GM12878 (cell line): Measurements from ENCODE around the gene CRB3. TPM values are rescaled to one million over a fixed set of nuclear protein-coding genes. Genes with fewer than 3 reads are reported as not detected.

Source experiments
- ATAC-seq: fragments of 200-7000 bp; cut with Tn5 transposase; 3 replicates; pipeline ENCODE4 v1.9.1; 2020; ENCODE audit warnings: mild to moderate bottlenecking, moderate library complexity
- BruUV-seq: library from RNA; stranded (reverse); fragments of 400-500 nt; replicated peaks from 2 replicates; lab custom pipeline; 2021; lab: Mats Ljungman, UMichigan
- CTCF ChIA-PET: fragments of 300-600 bp; sonication (Branson Sonifier 250); formaldehyde crosslinking; extraction: SDS; loops from one replicate; lab custom pipeline; 2021; ENCODE audit warnings: inconsistent platforms; lab: Yijun Ruan, JAX
- POLR2A ChIA-PET: fragments of 350-600 bp; formaldehyde crosslinking; extraction: SDS; loops from one replicate; lab custom pipeline; 2021; ENCODE audit warnings: inconsistent platforms; lab: Charles Lee
- RAD21 ChIA-PET: fragments of 300-600 bp; sonication (Branson Sonifier 250); formaldehyde crosslinking; loops from one replicate; lab custom pipeline; 2023; ENCODE audit warnings: antibody characterized with exemption; ENCODE audit not compliant: unreplicated experiment; lab: Charles Lee
- SMC1A ChIA-PET: fragments of 300-600 bp; sonication (Branson Sonifier 250); formaldehyde crosslinking; loops from one replicate; lab custom pipeline; 2023; ENCODE audit not compliant: unreplicated experiment, uncharacterized antibody; lab: Charles Lee
- DNase-seq: peaks from one replicate; pipeline ENCODE4 v3.0.0-alpha.2; 2011; ENCODE audit warnings: low read depth, low spot score
- FAIRE-seq: peaks from 3 replicates; lab custom pipeline; 2011; peaks lifted over from hg19 to GRCh38; lab: Jason Lieb, UNC
- H2AFZ ChIP-seq: 2 replicates; pipeline ENCODE4 v1.6.0; 2011; ENCODE audit warnings: low read depth, low read length, control low read depth; ENCODE audit not compliant: control insufficient read depth
- H3K27ac ChIP-seq: 2 replicates; pipeline ENCODE4 v1.5.1; 2011; ENCODE audit warnings: control low read depth; ENCODE audit not compliant: control insufficient read depth, insufficient read depth
- H3K27me3 ChIP-seq, 2 experiments: replicated peaks in 1 of 2; 2 replicates each; pipeline versions ENCODE4 v1.6.0 to v1.6.1; 2011; ENCODE audit warnings: low read length in 1 of 2; ENCODE audit not compliant: control insufficient read depth in 2 of 2, insufficient read depth in 2 of 2
- H3K36me3 ChIP-seq, 2 experiments: 2 replicates each; pipeline ENCODE4 v1.5.1; 2011; ENCODE audit warnings: low read length in 1 of 2; ENCODE audit not compliant: control insufficient read depth in 2 of 2, insufficient read depth in 2 of 2
- H3K4me1 ChIP-seq: 2 replicates; pipeline ENCODE4 v1.6.1; 2011; ENCODE audit warnings: mild to moderate bottlenecking, low read length, moderate library complexity, mixed read lengths; ENCODE audit not compliant: control insufficient read depth, insufficient read depth
- H3K4me2 ChIP-seq: 2 replicates; pipeline ENCODE4 v1.6.0; 2011; ENCODE audit warnings: control low read depth; ENCODE audit not compliant: control insufficient read depth, insufficient read depth
- H3K4me3 ChIP-seq: fragments of 200-600 bp; sonication (generic); 2 replicates; pipeline ENCODE4 v1.5.1; 2016
- H3K79me2 ChIP-seq: 2 replicates; pipeline ENCODE4 v1.6.0; 2011; ENCODE audit warnings: low read length; ENCODE audit not compliant: control insufficient read depth, insufficient read depth
- H3K9ac ChIP-seq: 2 replicates; pipeline ENCODE4 v1.8.0; 2011; ENCODE audit warnings: low read length, control low read depth, mixed read lengths; ENCODE audit not compliant: control insufficient read depth, insufficient read depth
- H3K9me3 ChIP-seq: replicated peaks from 3 replicates; pipeline ENCODE4 v1.5.1; 2011; ENCODE audit warnings: mild to moderate bottlenecking, low read length; ENCODE audit not compliant: control insufficient read depth, insufficient read depth
- H4K20me1 ChIP-seq: 2 replicates; pipeline ENCODE4 v1.6.0; 2011; ENCODE audit not compliant: control insufficient read depth, insufficient read depth
- ASH2L ChIP-seq: fragments of 300-600, 200-600 bp; sonication (generic); IDR thresholded peaks from 2 replicates; pipeline ENCODE4 v1.6.1; 2017; ENCODE audit warnings: low read depth, mild to moderate bottlenecking, borderline replicate concordance
- BCL11A ChIP-seq: IDR thresholded peaks from 2 replicates; pipeline ENCODE4 v1.6.1; 2011; ENCODE audit warnings: low read depth, low read length
- CREM ChIP-seq: IDR thresholded peaks from 2 replicates; pipeline ENCODE4 v1.6.1; 2014; ENCODE audit warnings: antibody characterized with exemption, low read depth
- EGR1 ChIP-seq, 2 experiments: IDR thresholded peaks; 1 replicate in 1 of 2; 2 replicates in 1 of 2; pipeline ENCODE4 v1.6.1; 2011 to 2012; ENCODE audit warnings: low read depth in 2 of 2, low read length in 2 of 2, borderline replicate concordance in 1 of 2, mild to moderate bottlenecking in 1 of 2, moderate library complexity in 1 of 2
- GABPA ChIP-seq: IDR thresholded peaks from 2 replicates; pipeline ENCODE4 v1.6.1; 2014; ENCODE audit warnings: antibody characterized with exemption, low read depth, mild to moderate bottlenecking, inconsistent platforms
- IRF5 ChIP-seq: fragments of 450-650 bp; IDR thresholded peaks from 2 replicates; pipeline ENCODE4 v1.6.1; 2017; ENCODE audit warnings: borderline replicate concordance
- JUND ChIP-seq: IDR thresholded peaks from 2 replicates; pipeline ENCODE4 v1.6.1; 2012; ENCODE audit warnings: low read depth, mild to moderate bottlenecking, low read length, improper control_type of control experiment, moderate library complexity
- KLF5 ChIP-seq: fragments of 450-650 bp; IDR thresholded peaks from 2 replicates; pipeline ENCODE4 v1.6.1; 2014; ENCODE audit warnings: mild to moderate bottlenecking; ENCODE audit not compliant: partially characterized antibody
- MEF2B ChIP-seq: fragments of 450-650 bp; IDR thresholded peaks from 2 replicates; pipeline ENCODE4 v1.6.1; 2018; ENCODE audit warnings: mild to moderate bottlenecking, moderate library complexity; ENCODE audit not compliant: partially characterized antibody, poor library complexity, severe bottlenecking
- MYB ChIP-seq: fragments of 150-350 bp; IDR thresholded peaks from 2 replicates; pipeline ENCODE4 v1.6.1; 2014; ENCODE audit warnings: mild to moderate bottlenecking, low read depth, low read length, borderline replicate concordance
- SIN3A ChIP-seq: IDR thresholded peaks from 2 replicates; pipeline ENCODE4 v1.6.1; 2012; ENCODE audit warnings: low read depth, low read length, improper control_type of control experiment
- SMAD5 ChIP-seq: IDR thresholded peaks from 2 replicates; pipeline ENCODE4 v1.6.1; 2016; ENCODE audit warnings: antibody characterized with exemption, low read depth
- SMC3 ChIP-seq: IDR thresholded peaks from 2 replicates; pipeline ENCODE4 v1.6.1; 2011; ENCODE audit warnings: low read length, improper control_type of control experiment, borderline replicate concordance
- SREBF1 ChIP-seq: IDR thresholded peaks from 2 replicates; pipeline ENCODE4 v1.6.1; 2012; ENCODE audit warnings: mild to moderate bottlenecking, low read length
- ZNF384 ChIP-seq: IDR thresholded peaks from 2 replicates; pipeline ENCODE4 v1.6.1; 2012; ENCODE audit warnings: low read depth, mild to moderate bottlenecking, low read length, improper control_type of control experiment, borderline replicate concordance
- WGBS: methylation state at CpG from one replicate; pipeline ENCODE4 v1.1.6; 2016; ENCODE audit warnings: low lambda C conversion rate; ENCODE audit not compliant: insufficient replicate concordance, insufficient coverage; ENCODE audit errors: missing lambda C conversion rate; 5-methylcytosine and 5-hydroxymethylcytosine counted together
- in situ Hi-C: fragments of 300-500 bp; cut with MboI; formaldehyde crosslinking; loops from 9 replicates; pipeline ENCODE4 v1.14.3; 2018; ENCODE audit warnings: mixed read lengths
- intact Hi-C: fragments of 100-400 bp; cut with micrococcal nuclease; formaldehyde crosslinking; loops from one replicate; pipeline ENCODE4 v1.14.2; 2022; ENCODE audit not compliant: unreplicated experiment
- polyA plus RNA-seq, 11 experiments: library from polyadenylated mRNA; depleted of rRNA in 4 of 11; unstranded in 6 of 11; stranded (reverse) in 5 of 11; fragments of >200 nt; fragmentation: Nextera tagmentation in 4 of 11; fragmentation: Illumina TruSeq in 1 of 11; extraction: Ambion mirVana in 4 of 11; extraction: Trizol in 1 of 11; gene quantifications; 1 replicate in 1 of 11; 2 replicates in 10 of 11; pipeline versions ENCODE4 v1.2.1 to v1.2.3, GENCODE V29; 2011 to 2016; ENCODE audit warnings: inconsistent platforms in 2 of 11, missing spikeins in 2 of 11, low read depth in 1 of 11
- total RNA-seq, 4 experiments: library from RNA; depleted of rRNA in 3 of 4; stranded (reverse); fragments of >200 nt in 3 of 4; fragmentation: Illumina TruSeq in 1 of 4; extraction: Trizol in 1 of 4; gene quantifications; 2 replicates each; pipeline versions ENCODE4 v1.2.1 to v1.2.3, GENCODE V29; 2013 to 2021
- TF ChIP-seq, protein P1 (sequence below): fragments of 450-650 bp; IDR thresholded peaks from 2 replicates; pipeline ENCODE4 v1.6.1; 2017; ENCODE audit warnings: low read depth, mild to moderate bottlenecking, moderate library complexity

The CRB3 gene
- total and polyA plus RNA-seq, 10 of the 15 experiments (the other 5 are each of a cell fraction or from before 2014, with no cell fraction given): 0.11 to 1.9 (median 0.98) TPM; not detected in 1

DNA sequence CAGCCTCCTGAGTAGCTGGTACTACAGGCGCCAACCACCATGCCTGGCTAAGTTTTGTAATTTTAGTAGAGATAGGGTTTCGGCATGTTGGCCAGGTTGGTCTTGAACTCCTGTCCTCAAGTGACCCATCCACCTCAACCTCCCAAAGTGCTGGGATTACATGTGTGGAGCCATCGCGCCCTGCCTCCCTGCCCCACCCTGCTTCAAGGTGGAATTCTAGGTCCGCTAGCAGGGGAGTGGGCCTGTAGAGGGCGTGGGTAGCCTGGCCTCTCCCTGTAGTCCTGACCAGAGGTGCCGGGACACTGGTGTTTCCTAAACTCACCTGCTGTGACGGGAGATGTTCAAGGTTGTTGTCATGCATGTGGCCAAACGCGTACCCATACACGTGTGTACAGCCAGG lies 30.9 kb upstream of the CRB3 start (continued):
- TF ChIP-seq SIN3A: no peak
- TF ChIP-seq, protein P1, sequence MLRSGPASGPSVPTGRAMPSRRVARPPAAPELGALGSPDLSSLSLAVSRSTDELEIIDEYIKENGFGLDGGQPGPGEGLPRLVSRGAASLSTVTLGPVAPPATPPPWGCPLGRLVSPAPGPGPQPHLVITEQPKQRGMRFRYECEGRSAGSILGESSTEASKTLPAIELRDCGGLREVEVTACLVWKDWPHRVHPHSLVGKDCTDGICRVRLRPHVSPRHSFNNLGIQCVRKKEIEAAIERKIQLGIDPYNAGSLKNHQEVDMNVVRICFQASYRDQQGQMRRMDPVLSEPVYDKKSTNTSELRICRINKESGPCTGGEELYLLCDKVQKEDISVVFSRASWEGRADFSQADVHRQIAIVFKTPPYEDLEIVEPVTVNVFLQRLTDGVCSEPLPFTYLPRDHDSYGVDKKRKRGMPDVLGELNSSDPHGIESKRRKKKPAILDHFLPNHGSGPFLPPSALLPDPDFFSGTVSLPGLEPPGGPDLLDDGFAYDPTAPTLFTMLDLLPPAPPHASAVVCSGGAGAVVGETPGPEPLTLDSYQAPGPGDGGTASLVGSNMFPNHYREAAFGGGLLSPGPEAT: no peak
- no peak for TF ChIP-seq JUND

- Histone ChIP-seq H3K4me2 (no peak within 1 kb of the TSS), H4K20me1 (no peaks in the 10 kb centered on the region), H3K9me3 (no peaks in the 10 kb centered on the region), H3K4me1 (no peaks in the 10 kb centered on the region), H3K4me3 (no peak within 1 kb of the TSS), H3K27ac (no peak within 1 kb of the TSS), H3K27me3 (no peaks in the 10 kb centered on the region), H2AFZ (no peak within 1 kb of the TSS), H3K36me3 (no peaks in the 10 kb centered on the region), H3K79me2 (no peaks in the 10 kb centered on the region), H3K9ac (no peak within 1 kb of the TSS)
- WGBS: 75% methylated on average over 10 of the region's 10 CpGs
- TF ChIP-seq MYB: no peak
- TF ChIP-seq GABPA: no peak
- no peak for TF ChIP-seq BCL11A
- TF ChIP-seq KLF5: no peak
- TF ChIP-seq EGR1 (IDR thresholded peaks at IDR 0.05; ENCODE audit: borderline replicate concordance in 1 of 2, low read depth in 2 of 2, low read length in 2 of 2): no peak
- no peak for TF ChIP-seq SREBF1
- TF ChIP-seq SMC3: no peak
- no peak for TF ChIP-seq MEF2B
- no peak for TF ChIP-seq ASH2L
- TF ChIP-seq CREM: no peak
- no peak for TF ChIP-seq SMAD5
- no peak for TF ChIP-seq ZNF384
- no peak for TF ChIP-seq IRF5
- DNase-seq (no peak), FAIRE-seq (no peak), ATAC-seq (no peak)
- in situ Hi-C loops: no loop called here
- SMC1A ChIA-PET: no interaction called here
- POLR2A ChIA-PET: interaction anchor here (0.6 kb wide), 1 partner anchor 1645 kb away, joined by 5 read pairs; no protein-coding TSS in a partner anchor
- intact Hi-C loops: no loop called here
- CTCF ChIA-PET: no interaction called here
- BruUV-seq: no TSS peak
- RAD21 ChIA-PET: no interaction called here
These were observed 30.4 kb upstream of the CRB3 start, which contains the start of gene SLC25A41 for GRCh38 chr19:6433663-6434062. TSS of gene SLC25A41 (minus strand) at chr19:6433763. CDS start at chr19:6433693, 70 bp downstream.
